Stimulated activated CD8-positive, alpha-beta memory T cell treated with anti-CD3 and anti-CD28 coated beads, Interleukin-4, amount 100 ng/mL, for 4 hours (primary cell): Measurements from ENCODE around the gene ANKRD9.
A peak's percentile ranks its signal among the peaks of the same experiment; 100 is the strongest.
"Not testable (repeated sequence)": the region's sequence is repeated elsewhere in the genome, so short reads cannot be mapped to it uniquely, and the experiment has no call there.

Experiments used
- DNase-seq, 2 donors: peaks; one replicate each; pipeline ENCODE4 v3.0.0-alpha.2; 2020; ENCODE audit warnings: low read depth in 2 of 2, low spot score in 1 of 2

The ANKRD9 gene

DNA sequence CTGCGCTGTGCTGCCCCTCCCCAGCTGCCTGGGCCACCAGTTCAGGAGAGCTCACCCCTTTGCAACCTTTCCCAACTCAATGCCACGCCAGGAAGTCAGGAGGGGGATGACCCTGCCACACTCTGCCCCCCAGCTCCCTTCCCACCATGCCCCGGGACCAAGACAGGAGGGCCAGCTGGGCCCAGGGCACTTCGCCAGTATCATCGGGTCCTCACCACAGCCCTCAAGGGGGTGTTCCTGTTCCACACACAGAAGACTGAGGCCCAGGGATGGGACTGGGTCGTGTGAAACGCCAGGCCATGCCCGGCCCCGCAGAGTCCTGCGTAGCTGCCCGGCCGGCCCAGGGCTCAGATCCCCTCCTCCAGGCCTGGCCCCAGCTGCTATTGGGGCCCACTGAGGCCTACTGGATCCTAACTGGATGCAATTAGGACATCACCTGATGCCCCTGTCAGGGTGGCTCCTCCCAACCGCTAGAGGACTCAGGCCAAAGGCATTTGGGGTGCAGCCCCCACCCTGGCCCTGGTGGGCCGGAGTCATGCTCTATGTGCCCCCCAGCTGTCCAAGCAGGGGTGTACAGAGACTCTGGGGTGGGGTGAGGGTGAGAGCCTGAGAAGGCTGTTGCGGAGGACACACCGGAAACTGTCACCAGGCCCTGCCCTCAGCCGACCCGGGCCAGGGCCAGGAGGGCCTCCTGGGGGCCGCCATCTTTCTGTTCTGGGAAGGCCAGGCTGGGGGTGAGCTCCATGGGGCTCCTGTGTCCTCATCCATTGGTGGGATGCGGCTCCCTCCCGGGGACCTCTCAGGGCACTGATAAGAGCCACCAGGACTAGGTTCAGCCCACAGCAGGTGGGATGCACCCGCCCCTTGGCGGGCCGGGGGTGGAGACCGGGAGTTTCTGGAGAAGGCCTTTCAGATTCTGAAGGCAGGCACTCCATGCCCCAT, 29.3 kb upstream of the ANKRD9 start:
- DNase-seq: no peak

DNA sequence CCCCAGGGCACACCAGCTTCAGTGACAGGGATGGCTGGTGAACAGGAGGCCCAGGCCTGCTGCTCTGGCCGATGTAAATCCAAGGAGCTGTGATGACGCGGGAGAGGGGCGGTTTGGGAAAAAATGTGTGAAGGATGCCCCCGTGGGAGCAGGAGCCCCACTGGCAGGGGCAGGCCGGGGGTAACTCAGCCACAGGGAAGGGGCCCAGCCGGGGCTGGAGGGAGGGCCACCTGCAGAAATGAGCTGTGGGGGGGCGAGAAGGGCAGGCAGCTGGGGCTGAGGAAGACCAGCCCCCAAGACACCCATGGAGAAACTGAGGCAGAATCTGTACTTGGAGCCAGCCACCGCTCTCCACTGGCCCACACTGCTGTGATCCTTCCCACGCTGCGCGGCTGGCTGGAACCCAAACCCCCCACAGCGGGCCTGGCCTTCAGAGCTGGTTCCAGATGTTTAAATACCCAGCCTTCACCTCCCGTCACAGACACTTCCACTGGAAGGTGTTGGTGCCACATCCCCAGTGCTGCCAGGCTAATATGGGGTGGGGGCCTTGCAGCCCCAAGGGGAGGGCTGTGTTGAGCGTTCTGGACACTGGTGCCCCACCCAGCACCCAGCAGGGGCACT, 28.5 kb upstream of the ANKRD9 start:
- no peak for DNase-seq

DNA sequence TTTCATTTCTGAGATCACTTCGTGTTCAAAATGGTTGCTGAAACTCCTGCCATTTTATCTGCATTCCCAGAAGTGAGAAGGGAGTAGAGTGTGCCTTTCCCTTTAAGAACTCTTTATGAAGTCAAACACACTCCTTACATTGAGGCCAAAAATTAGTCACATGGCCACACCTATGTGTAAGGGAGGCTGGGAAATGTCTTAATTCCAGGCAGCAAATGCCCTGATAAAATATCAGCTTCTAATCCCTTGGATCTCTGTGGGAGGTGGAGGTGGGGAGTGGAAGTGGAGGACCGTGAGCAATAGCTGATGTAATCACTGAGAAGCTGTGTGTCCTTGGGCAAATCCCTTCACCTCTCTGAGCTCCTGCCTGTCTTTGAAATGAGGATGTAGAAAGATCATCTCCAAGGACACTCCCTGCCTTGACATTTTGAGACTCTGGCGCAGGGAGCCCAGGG, 22.7 kb upstream of the ANKRD9 start:
- no peak for DNase-seq

DNA sequence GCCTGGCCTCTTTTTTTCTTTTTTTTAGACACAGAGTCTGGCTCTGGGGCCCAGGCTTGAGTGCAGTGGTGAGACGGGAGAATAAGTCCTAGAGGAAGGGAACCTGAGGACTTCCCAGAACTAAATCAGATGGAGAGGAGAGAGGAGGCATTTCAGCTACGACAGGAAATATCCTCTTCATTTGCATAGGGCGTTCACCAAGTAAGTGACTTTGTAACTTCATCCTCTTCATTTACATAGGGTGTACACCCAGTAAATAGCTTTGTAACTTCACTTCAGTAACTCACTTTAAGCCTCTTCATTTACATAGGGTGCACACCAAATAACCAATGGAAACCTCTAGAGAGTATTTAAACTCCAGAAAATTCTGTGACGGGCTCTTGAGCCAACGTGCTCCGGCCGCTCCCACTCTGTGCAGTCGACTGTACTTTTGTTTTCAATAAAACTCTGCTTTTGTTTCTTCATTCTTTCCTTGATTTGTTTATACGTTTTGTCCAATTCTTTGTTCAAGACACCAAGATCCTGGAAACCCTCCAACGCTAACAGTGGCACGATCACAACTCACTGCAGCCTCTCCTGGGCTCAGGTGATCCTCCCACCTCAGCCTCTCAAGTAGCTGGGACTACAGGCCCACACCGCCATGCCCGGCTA, 21.4 kb upstream of the ANKRD9 start:
- no peak for DNase-seq

DNA sequence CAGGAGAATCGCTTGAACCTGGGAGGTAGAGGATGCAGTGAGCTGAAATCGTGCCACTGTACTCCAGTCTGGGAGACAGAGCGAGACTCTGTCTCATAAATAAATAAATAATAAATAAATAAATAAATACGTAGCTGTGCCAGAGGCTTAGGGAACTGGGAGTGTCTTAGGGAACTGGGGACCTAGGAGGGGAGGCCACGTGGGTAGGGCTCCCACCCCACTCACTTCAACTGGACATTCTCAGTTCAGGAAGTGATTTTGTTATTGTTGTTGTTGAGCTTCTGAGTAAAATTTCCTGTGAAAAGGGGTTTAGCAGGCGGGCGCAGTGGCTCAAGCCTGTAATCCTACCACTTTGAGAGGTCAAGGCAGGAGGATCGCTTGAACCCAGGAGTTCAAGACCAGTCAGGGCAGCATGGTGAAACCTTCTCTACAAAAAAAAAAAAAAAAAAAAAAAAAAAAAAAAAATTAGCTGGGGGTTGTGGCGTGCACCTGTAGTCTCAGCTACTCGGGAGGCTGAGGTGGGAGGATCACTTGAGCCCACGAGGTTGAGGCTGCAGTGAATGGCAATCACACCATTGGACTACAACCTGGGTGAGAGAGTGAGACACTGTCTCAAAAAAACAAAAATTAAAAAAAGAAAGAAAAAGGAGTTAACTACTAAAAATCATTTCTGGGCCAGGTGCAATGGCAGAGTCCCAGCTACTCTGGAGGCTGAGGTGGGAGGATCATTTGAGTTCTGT, 19.0 kb upstream of the ANKRD9 start:
- no peak for DNase-seq

DNA sequence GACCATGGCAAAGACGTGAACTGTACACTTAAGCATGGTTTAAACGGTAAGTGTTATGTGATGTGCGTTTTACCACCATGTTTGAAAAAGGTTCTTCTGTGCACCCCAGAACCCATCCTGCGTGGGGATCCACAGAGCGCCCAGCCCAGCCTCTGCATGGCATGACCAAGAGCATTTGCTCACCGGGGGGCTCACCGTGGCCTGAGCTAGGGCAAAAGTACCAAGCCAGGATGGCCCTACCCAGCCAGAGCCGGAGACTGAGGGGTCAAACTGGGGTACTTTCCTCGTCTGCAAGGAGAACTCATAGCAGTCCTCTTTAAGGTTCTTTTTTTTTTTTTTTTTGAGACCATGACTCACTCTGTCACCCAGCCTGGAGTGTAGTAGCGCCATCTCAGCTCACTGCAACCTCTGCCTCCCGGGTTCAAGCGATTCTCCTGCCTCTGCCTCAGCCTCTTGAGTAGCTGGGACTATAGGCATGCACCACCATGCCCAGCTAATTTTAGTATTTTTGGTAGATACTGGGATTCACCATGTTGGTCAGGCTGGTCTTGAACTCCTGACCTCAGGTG, 16.4 kb upstream of the ANKRD9 start:
- no peak for DNase-seq

DNA sequence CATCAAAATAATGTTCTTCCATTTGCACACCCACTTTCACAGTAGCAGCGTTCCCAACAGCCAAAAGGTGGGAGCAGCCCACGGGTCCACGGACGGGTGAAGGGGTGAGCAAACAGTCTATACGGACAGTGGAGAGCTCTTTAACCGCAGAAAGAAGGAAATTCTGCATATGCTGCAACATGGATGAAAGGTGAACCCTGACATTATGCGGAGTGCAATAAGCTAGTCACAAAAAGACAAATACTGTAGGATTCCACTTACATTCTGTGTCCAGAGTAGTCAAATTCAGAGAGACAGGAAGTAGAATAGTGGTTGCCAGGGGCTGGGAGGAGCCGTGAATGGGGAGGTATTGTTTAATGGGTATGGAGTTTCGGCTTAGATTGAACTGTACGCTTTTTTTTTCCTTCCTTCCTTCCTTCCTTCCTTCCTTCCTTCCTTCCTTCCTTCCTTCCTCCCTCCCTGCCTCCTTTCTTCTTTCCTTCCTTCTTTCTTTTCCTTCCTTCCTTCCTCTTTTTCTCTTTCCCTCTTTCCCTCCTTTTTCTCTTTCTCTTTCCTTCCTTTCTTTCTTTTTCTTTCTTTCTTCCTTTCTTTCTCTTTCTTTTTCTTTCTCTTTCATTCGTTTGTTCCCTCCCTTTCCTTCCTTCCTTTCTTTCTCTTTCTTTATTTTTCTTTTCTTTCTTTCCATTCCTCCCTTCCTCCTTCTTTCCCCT, 15.8 kb upstream of the ANKRD9 start:
- DNase-seq: no peak

DNA sequence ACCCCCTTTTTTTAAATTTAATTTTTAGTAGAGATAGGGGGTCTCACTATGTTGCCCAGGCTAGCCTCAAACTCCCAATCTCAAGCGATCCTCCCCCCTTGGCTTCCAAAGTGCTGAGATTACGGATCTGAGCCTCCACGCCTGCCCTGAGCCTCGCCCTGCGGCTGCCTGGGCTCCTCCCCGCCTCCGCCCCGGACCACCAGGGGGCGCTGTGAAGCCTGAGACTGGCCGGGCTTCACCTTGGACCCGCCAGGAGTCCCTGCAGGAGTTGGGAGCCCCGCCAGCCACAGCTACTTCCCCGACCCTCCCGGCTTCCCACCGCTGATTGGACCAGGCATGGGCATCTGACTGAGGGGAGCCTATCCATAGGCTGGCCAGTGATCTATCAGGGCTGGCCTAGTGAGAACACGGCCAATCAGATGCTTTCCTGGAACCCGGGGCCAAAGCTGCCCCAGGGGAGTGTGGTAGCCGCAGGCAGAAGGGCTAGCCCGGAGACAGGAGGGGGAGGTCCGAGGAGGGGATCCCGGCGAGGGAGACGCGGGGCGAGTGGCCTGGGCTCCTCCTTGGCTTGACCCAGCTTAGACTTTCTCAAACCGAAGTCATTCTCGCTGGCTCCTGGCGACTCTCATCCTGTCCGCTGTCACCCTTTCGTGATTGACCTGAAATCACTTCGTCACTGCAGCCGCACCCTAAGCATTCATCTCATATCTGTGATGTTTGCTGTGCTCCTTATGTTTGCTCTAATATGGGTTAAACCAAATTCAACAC, 15.1 kb upstream of the ANKRD9 start:
- peak; percentile 71 to 86 for DNase-seq

DNA sequence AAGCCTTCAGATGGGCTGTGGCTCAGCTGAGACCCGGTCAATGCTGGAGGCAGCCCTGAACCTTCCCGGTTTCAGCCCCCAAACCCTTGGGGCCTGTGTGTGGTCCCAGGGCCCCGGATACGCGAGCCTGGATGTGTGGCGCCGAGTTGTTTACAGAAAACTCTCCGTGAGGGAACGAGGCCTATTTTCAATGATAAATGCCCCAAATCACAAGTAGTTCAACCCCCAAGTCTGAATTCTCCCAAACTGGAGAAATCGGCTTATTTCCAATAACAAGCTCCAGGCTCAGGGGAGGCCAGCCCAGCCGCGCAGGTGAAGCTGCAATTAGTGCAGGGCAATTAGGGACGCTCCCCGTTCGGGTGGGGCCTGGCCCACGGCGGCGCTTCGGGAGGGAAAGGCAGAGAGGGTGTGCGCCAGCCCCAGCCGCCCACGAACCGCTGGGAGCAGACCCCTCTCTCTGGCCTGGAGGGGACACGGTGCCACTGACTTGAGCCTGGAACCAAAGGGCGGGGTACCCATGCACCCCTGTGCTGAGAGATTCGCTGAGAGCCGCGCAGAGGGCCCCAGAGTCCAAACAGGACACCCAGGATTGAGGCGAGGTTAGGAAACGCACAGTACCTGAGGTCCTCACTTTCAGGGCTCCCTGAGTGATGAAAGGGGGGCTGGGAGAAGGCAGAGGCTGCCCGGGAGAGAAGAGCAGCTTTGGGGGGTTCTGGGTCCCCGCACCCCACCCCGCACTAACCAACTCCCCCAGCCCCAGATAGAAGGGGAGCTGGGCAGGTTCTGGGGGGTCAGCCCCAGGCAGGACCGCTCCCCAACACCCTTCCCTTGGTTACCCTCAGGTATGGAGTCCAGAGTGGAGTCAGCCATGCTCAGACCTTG, 14.2 kb upstream of the ANKRD9 start:
- no peak for DNase-seq

DNA sequence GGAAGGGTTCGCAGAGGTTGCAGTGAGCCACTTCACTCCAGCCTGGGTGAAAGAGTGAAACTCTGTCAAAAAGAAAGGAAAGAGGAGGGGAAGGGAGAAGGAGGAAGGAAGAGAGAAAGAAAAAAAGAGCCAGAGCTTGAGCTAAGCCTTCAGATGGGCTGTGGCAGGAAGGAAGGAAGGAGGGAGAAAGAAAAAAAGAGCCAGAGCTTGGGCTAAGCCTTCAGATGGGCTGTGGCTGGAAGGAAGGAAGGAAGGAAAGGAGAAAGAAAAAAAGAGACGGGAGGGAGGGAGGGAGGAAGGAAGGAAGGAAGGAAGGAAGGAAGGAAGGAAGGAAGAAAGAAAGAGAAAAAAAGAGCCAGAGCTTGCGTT, 13.6 kb upstream of the ANKRD9 start:
- DNase-seq: no peak

DNA sequence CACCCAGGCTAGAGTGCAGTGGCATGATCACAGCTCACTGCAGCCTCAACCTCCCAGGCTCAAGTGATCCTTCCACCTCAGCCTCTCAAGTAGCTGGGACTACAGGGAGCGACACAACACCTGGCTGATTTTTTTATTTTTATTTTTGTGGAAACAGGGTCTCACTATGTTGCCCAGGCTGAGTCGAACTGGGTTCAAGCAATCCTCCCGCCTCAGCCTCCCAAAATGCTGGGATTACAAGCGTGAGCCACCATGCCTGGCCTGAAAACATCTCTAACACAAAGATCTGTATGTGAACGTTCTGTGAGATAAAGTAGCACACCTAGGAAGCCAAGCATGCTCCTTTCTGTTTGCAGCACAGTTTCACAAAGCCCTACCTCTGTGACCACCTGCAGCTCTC, 10.1 kb upstream of the ANKRD9 start:
- DNase-seq: not testable (repeated sequence)

DNA sequence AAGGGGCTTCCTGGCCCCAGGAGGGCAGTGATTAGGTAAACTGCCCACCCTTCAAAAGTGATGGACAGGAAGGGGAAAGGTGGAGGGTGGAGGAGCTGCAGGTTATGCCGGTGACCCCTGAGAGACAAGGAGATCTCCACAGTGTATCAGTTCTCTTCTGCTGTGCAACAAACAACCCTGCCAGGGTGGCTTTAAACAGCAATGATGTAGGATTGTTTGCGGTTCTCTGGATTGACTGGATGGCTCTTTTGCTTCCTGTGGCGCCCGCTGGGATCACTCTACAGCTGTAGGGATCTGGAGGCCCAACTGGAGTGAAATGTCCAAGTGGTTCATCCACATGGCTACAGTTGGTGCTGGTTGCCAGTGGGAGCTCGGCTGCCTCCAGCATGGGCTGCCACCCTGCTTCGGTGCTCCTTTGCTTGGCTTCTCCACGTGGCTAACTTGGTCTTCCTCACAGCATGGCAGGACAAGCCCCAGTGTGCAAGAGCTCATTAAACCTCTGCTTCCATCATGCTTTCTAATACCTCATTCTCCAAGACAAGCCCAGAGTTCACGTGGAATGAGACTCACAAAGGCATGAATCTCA, 8.6 kb upstream of the ANKRD9 start:
- DNase-seq: no peak

DNA sequence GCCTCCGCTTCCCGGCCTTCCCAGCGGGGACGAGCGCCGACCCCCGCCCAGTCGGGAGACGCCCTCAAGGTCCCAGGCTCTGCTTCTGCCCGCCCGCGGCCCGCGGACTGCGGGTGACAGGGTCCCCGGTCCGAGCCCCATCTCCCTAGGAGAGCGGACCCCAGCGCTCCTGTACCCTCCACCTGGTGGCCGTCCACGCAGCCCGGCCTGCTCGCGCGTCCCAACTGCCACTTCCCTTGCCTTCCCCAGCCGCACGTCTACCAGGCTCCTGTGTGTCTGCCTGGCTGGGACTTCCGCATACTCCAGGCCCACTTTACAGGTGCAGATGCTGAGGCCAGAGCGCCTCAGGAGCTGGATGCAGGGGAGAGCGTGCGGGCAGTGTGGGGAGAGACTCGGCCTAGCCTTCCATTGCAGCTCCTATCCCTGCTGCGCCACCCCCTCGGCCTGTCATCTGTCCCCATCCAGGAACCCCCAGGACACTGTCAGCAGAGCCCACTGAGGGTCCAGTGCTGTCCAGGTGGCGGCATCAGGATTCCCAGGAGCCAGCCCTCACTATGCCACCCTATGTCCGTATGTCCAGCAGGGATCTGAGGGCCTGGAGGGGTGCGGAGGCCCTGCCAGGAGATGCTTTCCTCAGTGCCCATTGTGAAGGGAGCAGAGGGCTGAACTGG, 8.0 kb upstream of the ANKRD9 start:
- DNase-seq: no peak

DNA sequence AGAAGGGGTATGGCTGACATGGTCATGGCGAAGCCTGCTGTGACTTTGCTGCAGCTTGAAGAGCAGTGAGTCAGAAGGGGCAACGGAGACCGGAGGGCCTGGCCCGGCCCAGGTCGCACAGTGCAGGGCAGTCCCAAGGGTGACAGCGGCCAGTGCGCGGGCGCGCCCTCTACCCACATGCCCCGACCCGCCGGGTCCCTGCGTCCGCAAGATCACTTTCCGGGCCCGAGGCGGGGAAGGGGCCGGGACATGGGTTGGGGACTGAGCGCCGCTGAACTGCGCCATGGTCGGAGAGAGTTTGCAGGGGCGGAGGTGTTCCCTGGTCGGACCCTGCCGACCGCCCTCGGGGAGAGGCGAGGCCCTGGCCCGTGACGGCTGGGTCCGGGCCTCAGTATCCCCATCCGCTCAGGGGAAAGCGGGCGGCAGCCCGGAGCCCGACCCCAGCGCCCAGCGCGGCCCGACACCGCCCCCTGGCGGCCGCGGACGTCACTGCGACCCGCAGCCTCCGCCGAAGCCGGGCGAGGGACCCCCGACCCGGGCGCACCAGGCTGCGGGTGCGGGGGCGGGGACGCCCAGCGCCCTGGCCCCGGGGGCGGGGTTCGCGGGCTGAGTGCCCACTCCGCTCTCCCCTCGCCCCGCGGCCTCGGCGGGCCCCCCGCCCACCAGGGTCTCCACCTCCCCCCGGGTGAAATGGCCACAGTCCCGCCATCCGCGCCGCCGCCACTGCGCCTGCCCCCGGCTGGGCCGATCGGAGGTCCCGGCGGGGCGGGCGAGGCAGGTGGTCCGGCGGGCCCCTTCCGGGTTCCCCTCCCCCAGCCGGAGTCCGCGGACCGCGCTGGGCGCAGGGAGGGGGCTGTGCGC, 7.2 kb upstream of the ANKRD9 start:
- DNase-seq: peak in 1 of 2 donors; percentile 34

DNA sequence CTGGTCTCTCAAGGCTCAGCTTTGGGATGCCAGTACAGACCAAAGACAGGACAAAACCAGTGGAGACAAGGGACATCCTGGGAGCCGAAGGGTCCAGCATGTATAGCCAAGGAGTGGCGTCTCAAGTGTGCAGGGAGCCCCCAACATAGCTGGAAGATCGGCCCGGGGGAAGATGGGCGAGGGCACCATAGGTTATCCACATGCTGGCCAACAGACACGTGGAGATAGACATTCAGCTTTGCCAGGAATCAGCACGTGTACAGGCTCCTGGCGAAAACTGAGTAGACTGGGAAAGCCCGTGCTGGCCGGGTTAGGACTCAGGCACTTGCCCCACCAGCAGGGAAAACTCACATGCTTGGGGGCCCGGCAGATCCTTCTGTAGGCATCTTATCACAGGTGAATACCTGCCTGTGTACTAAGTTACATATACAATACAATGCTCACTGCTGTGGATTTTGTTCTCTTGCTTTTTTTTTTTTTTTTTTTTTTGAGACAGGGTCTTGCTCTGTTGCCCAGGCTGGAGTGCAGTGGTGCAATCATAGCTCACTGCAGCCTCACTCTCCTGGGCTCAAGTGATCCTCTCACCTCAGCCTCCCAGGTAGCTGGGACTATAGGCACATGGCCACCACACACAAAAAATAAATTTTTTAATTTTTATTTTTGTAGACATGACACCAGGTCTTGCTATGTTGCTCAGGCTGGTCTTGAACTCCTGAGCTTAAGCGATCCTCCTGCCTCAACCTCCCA, 5.6 kb upstream of the ANKRD9 start:
- no peak for DNase-seq
